ENCODE measurements around the gene DNAH2. TPM values are rescaled to one million over a fixed set of nuclear protein-coding genes. Genes with fewer than 3 reads are reported as not detected.

DNAH2 gene
- total and polyA plus RNA-seq, 9 of the 15 experiments (the other 6 are each of a cell fraction or from before 2014, with no cell fraction given), result 0.03 TPM; not detected in 8

- no peak for TF ChIP-seq SRSF9 (IDR thresholded peaks at IDR 0.05; ENCODE audit: borderline replicate concordance, low read depth, low read length)
- TF ChIP-seq GATAD2A (IDR thresholded peaks at IDR 0.05), result no peak
- peak; percentile 94 for TF ChIP-seq RFX1 (IDR thresholded peaks at IDR 0.05)
These were observed 10.1 kb upstream of the DNAH2 start (continued) for GRCh38 chr17:7707446-7707845.

DNA sequence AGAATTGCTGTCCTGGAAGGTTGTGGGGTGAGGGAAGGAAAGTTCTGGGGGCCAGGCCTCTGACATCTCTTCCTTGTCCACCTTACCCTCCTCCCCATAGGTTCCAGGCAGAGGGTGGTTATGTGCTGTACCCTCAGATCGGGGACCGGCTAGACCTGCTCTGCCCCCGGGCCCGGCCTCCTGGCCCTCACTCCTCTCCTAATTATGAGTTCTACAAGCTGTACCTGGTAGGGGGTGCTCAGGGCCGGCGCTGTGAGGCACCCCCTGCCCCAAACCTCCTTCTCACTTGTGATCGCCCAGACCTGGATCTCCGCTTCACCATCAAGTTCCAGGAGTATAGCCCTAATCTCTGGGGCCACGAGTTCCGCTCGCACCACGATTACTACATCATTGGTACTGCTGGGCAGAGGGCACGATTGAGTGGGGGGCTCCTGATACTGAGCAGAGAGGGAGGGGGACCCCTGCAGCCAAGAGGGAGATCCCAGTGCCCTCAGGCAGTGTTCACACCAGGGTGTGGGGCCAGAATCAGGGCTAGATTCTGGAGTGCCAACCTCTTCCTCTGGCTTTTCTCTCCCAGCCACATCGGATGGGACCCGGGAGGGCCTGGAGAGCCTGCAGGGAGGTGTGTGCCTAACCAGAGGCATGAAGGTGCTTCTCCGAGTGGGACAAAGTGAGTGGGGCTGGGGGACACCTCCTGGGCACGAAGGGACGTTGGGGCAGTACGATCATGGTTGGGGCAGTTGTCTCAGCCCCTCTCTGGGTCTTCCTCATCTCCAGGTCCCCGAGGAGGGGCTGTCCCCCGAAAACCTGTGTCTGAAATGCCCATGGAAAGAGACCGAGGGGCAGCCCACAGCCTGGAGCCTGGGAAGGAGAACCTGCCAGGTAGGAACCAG, 9.4 kb upstream of the DNAH2 start:
- no peaks in the 10 kb centered on the region for H3K79me2 ChIP-seq (ENCODE audit: control insufficient read depth, insufficient read depth, low read length)
- no peak overlapping the region for H3K4me3 ChIP-seq
- WGBS (ENCODE audit: insufficient coverage, low coverage, missing lambda C conversion rate), result 2% methylated on average over 10 of the region's 22 CpGs
- no peaks in the 10 kb centered on the region for H3K36me3 ChIP-seq (ENCODE audit: control insufficient read depth, insufficient read depth, low read length)
- H3K27me3 ChIP-seq (ENCODE audit: control insufficient read depth in 2 of 2, insufficient read depth in 2 of 2, low read length in 2 of 2), result peaks cover 9 to 38% of the 10 kb centered on the region in 2 experiments; a peak in 4 of 5 replicates
- no peaks in the 10 kb centered on the region for H3K9me1 ChIP-seq (ENCODE audit: control insufficient read depth, insufficient read depth, low read length)
- H3K4me2 ChIP-seq (ENCODE audit: insufficient read depth, low read length), result no peak overlapping the region
- no peaks in the 10 kb centered on the region for H3K9me3 ChIP-seq (replicated peaks; ENCODE audit: control insufficient read depth, insufficient read depth, low read depth, low read length)
- no peak overlapping the region for H3K27ac ChIP-seq (ENCODE audit: extremely low read depth, low read depth, low read length)
- intact Hi-C loops (cut with micrococcal nuclease), result no loop called here
- H4K20me1 ChIP-seq (replicated peaks; ENCODE audit: control insufficient read depth, insufficient read depth, low read length), result no peaks in the 10 kb centered on the region
- in situ Hi-C loops (cut with MboI), result no loop called here
- BruUV-seq (replicated peaks), result no TSS peak
- peaks cover 2 to 22% of the 10 kb centered on the region in 2 experiments; a peak in 3 of 5 replicates for H3K4me1 ChIP-seq (replicated peaks in 1 of 2; ENCODE audit: control insufficient read depth in 2 of 2, insufficient read depth in 2 of 2, low read length in 2 of 2)
- H2AFZ ChIP-seq (ENCODE audit: low read depth, low read length), result no peak overlapping the region
- ChIA-PET CTCF (ENCODE audit: low intra/inter-chr PET ratio) (no interaction called here), POLR2A (interaction anchor here (7.6 kb wide), 1 partner anchor 20 kb away, joined by 67 read pairs; the partner anchor contains the start of genes TP53 and WRAP53)
- DNase-seq (ENCODE audit: extremely low read depth in 1 of 4, low spot score in 3 of 4) (no peak), ATAC-seq (no peak), FAIRE-seq (no peak)
- no peak overlapping the region for H3K9ac ChIP-seq (ENCODE audit: insufficient read depth in 1 of 2, low read depth in 2 of 2, low read length in 2 of 2)
- no peak for TF ChIP-seq NFRKB (IDR thresholded peaks at IDR 0.05; ENCODE audit: low read depth)
- TF ChIP-seq GTF3C2 (IDR thresholded peaks at IDR 0.05; ENCODE audit: borderline replicate concordance, extremely low read depth, insufficient read length), result no peak
- no peak for TF ChIP-seq RFX1 (IDR thresholded peaks at IDR 0.05)
- no peak for TF ChIP-seq ZNF133 (CRISPR knock-in tag; IDR thresholded peaks at IDR 0.05)
- TF ChIP-seq NCOA1 (IDR thresholded peaks at IDR 0.05; ENCODE audit: low read depth), result no peak
- TF ChIP-seq, protein P1, sequence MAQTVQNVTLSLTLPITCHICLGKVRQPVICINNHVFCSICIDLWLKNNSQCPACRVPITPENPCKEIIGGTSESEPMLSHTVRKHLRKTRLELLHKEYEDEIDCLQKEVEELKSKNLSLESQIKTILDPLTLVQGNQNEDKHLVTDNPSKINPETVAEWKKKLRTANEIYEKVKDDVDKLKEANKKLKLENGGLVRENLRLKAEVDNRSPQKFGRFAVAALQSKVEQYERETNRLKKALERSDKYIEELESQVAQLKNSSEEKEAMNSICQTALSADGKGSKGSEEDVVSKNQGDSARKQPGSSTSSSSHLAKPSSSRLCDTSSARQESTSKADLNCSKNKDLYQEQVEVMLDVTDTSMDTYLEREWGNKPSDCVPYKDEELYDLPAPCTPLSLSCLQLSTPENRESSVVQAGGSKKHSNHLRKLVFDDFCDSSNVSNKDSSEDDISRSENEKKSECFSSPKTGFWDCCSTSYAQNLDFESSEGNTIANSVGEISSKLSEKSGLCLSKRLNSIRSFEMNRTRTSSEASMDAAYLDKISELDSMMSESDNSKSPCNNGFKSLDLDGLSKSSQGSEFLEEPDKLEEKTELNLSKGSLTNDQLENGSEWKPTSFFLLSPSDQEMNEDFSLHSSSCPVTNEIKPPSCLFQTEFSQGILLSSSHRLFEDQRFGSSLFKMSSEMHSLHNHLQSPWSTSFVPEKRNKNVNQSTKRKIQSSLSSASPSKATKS (CRISPR knock-in tag; IDR thresholded peaks at IDR 0.05), result no peak
- TF ChIP-seq ZBTB9 (CRISPR knock-in tag; IDR thresholded peaks at IDR 0.05), result no peak

Data from K562 (cell line).